ENCODE data around the gene SMC6. TPM values are rescaled to one million over a fixed set of nuclear protein-coding genes. Genes with fewer than 3 reads are reported as not detected.

Gene SMC6
- total RNA-seq, 1 experiment from 2014 or later, result 41.3 TPM

GRCh38 chr2:17625446-17625845, 128.2 kb downstream of the SMC6 start:
- intact Hi-C loops (cut with micrococcal nuclease; ENCODE audit: unreplicated experiment), result no loop called here
- Histone ChIP-seq H3K4me1 (no peaks in the 10 kb centered on the region), H3K36me3 (ENCODE audit: control insufficient read depth, insufficient read depth, low read length) (no peaks in the 10 kb centered on the region), H3K27me3 (replicated peaks; ENCODE audit: control insufficient read depth, insufficient read depth, low read length) (no peaks in the 10 kb centered on the region), H3K4me3 (ENCODE audit: low read depth, low read length) (no peak overlapping the region), H3K9me3 (no peaks in the 10 kb centered on the region)
- POLR2A ChIA-PET, result no interaction called here
- H3K4me1 Mint-ChIP-seq (ENCODE audit: low read depth, unreplicated experiment), result no peaks in the 10 kb centered on the region
- CTCF ChIA-PET, result no interaction called here
- no TSS peak for BruUV-seq (replicated peaks)
- H3K4me3 Mint-ChIP-seq (ENCODE audit: unreplicated experiment), result no peak overlapping the region
- DNase-seq, result no peak
- H3K36me3 Mint-ChIP-seq (ENCODE audit: insufficient read depth, unreplicated experiment), result no peaks in the 10 kb centered on the region
- H3K27me3 Mint-ChIP-seq (ENCODE audit: insufficient read depth, unreplicated experiment), result peaks cover 3% of the 10 kb centered on the region
- no peak overlapping the region for H3K27ac Mint-ChIP-seq (ENCODE audit: unreplicated experiment)
- TF ChIP-seq CTCF (IDR thresholded peaks at IDR 0.05; ENCODE audit: insufficient read depth in 1 of 2, low read depth in 1 of 2, low read length in 1 of 2, severe bottlenecking in 1 of 2, unreplicated experiment in 1 of 2), result no peak
- H3K9me3 Mint-ChIP-seq (ENCODE audit: unreplicated experiment), result peaks cover 11% of the 10 kb centered on the region

GRCh38 chr2:17621781-17622180, 131.8 kb downstream of the SMC6 start:
- Mint-ChIP-seq H3K4me3 (ENCODE audit: unreplicated experiment) (no peak overlapping the region), H3K27me3 (ENCODE audit: insufficient read depth, unreplicated experiment) (peaks cover 10% of the 10 kb centered on the region), H3K36me3 (ENCODE audit: insufficient read depth, unreplicated experiment) (no peaks in the 10 kb centered on the region), H3K9me3 (ENCODE audit: unreplicated experiment) (no peaks in the 10 kb centered on the region), H3K4me1 (ENCODE audit: low read depth, unreplicated experiment) (no peaks in the 10 kb centered on the region), H3K27ac (ENCODE audit: unreplicated experiment) (no peak overlapping the region)
- DNase-seq, result no peak
- POLR2A ChIA-PET, result no interaction called here
- no peaks in the 10 kb centered on the region for H3K27me3 ChIP-seq (replicated peaks; ENCODE audit: control insufficient read depth, insufficient read depth, low read length)
- H3K4me3 ChIP-seq (ENCODE audit: low read depth, low read length), result no peak overlapping the region
- H3K9me3 ChIP-seq, result no peaks in the 10 kb centered on the region
- TF ChIP-seq CTCF (IDR thresholded peaks at IDR 0.05; ENCODE audit: insufficient read depth in 1 of 2, low read depth in 1 of 2, low read length in 1 of 2, severe bottlenecking in 1 of 2, unreplicated experiment in 1 of 2), result no peak
- H3K4me1 ChIP-seq, result no peaks in the 10 kb centered on the region
- CTCF ChIA-PET, result no interaction called here
- no TSS peak for BruUV-seq (replicated peaks)
- intact Hi-C loops (cut with micrococcal nuclease; ENCODE audit: unreplicated experiment), result no loop called here
- no peaks in the 10 kb centered on the region for H3K36me3 ChIP-seq (ENCODE audit: control insufficient read depth, insufficient read depth, low read length)

- Histone ChIP-seq H3K36me3 (ENCODE audit: control insufficient read depth, insufficient read depth, low read length) (no peaks in the 10 kb centered on the region), H3K4me1 (no peaks in the 10 kb centered on the region), H3K9me3 (no peaks in the 10 kb centered on the region), H3K4me3 (ENCODE audit: low read depth, low read length) (no peak overlapping the region), H3K27me3 (replicated peaks; ENCODE audit: control insufficient read depth, insufficient read depth, low read length) (no peaks in the 10 kb centered on the region)
- ChIA-PET CTCF (interaction anchor here (1.1 kb wide), 1 partner anchor 50 kb away, joined by 3 read pairs; no protein-coding TSS in a partner anchor), POLR2A (no interaction called here)
- Mint-ChIP-seq H3K4me1 (ENCODE audit: low read depth, unreplicated experiment) (no peaks in the 10 kb centered on the region), H3K9me3 (ENCODE audit: unreplicated experiment) (no peaks in the 10 kb centered on the region), H3K4me3 (ENCODE audit: unreplicated experiment) (no peak overlapping the region), H3K36me3 (ENCODE audit: insufficient read depth, unreplicated experiment) (no peaks in the 10 kb centered on the region), H3K27me3 (ENCODE audit: insufficient read depth, unreplicated experiment) (peaks cover 10% of the 10 kb centered on the region), H3K27ac (ENCODE audit: unreplicated experiment) (no peak overlapping the region)
- no peak for DNase-seq
- no peak for TF ChIP-seq CTCF (IDR thresholded peaks at IDR 0.05; ENCODE audit: insufficient read depth in 1 of 2, low read depth in 1 of 2, low read length in 1 of 2, severe bottlenecking in 1 of 2, unreplicated experiment in 1 of 2)
- no TSS peak for BruUV-seq (replicated peaks)
- intact Hi-C loops (cut with micrococcal nuclease; ENCODE audit: unreplicated experiment), result no loop called here
Observed at GRCh38 chr2:17620841-17621240, 132.8 kb downstream of the SMC6 start.

Measured in Caco-2 (cell line).